Smooth muscle cell (in vitro differentiated cells): ENCODE data around the gene CARD11. TPM values are rescaled to one million over a fixed set of nuclear protein-coding genes. Genes with fewer than 3 reads are reported as not detected.

Experiments used
- DNase-seq: peaks from one replicate; lab custom pipeline; 2025; ENCODE audit not compliant: unreplicated experiment; lab: John Stamatoyannopoulos, UW
- H2AFZ ChIP-seq: fragments of 200-600 bp; sonication (generic); 2 replicates; pipeline ENCODE4 v1.6.0; 2016; ENCODE audit warnings: antibody characterized with exemption, low read depth, mild to moderate bottlenecking
- H3F3A ChIP-seq: fragments of 200-600 bp; sonication (generic); 2 replicates; pipeline ENCODE4 v1.6.0; 2017; ENCODE audit warnings: antibody characterized with exemption, low read depth
- H3K27ac ChIP-seq: fragments of 200-600 bp; sonication (generic); 2 replicates; pipeline ENCODE4 v1.5.1; 2016; ENCODE audit warnings: low read depth, mild to moderate bottlenecking
- H3K27me3 ChIP-seq: fragments of 200-600 bp; sonication (generic); 2 replicates; pipeline ENCODE4 v1.6.1; 2016; ENCODE audit warnings: low read depth, mild to moderate bottlenecking
- H3K36me3 ChIP-seq: fragments of 200-600 bp; sonication (generic); 2 replicates; pipeline ENCODE4 v1.5.1; 2016; ENCODE audit warnings: low read depth
- H3K4me1 ChIP-seq: fragments of 200-600 bp; sonication (generic); 2 replicates; pipeline ENCODE4 v1.5.1; 2016; ENCODE audit warnings: low read depth
- H3K4me2 ChIP-seq: fragments of 200-600 bp; sonication (generic); 2 replicates; pipeline ENCODE4 v1.6.0; 2016; ENCODE audit warnings: mild to moderate bottlenecking
- H3K4me3 ChIP-seq: fragments of 200-600 bp; sonication (generic); 2 replicates; pipeline ENCODE4 v1.5.1; 2016; ENCODE audit warnings: mild to moderate bottlenecking
- H3K79me2 ChIP-seq: fragments of 200-600 bp; sonication (generic); 2 replicates; pipeline ENCODE4 v1.6.0; 2016; ENCODE audit warnings: low read depth, mild to moderate bottlenecking
- H3K9ac ChIP-seq: fragments of 200-600 bp; sonication (generic); 2 replicates; pipeline ENCODE4 v1.6.0; 2016; ENCODE audit warnings: low read depth
- H3K9me3 ChIP-seq: fragments of 200-600 bp; sonication (generic); replicated peaks from 2 replicates; pipeline ENCODE4 v1.5.1; 2016; ENCODE audit warnings: low read depth
- H4K20me1 ChIP-seq: fragments of 200-600 bp; sonication (generic); 2 replicates; pipeline ENCODE4 v1.6.0; 2016; ENCODE audit warnings: low read depth
- CTCF ChIP-seq: fragments of 200-600 bp; sonication (generic); IDR thresholded peaks from 2 replicates; pipeline ENCODE4 v1.5.1; 2017; ENCODE audit warnings: borderline replicate concordance, mild to moderate bottlenecking, antibody characterized with exemption; ENCODE audit not compliant: insufficient read depth, poor library complexity, severe bottlenecking
- WGBS: methylation state at CpG from one replicate; pipeline ENCODE4 v1.1.7; 2016; ENCODE audit warnings: low lambda C conversion rate; 5-methylcytosine and 5-hydroxymethylcytosine counted together
- polyA plus RNA-seq: library from polyadenylated mRNA; unstranded; fragments of >200 nt; fragmentation: Nextera tagmentation; extraction: Ambion mirVana; gene quantifications from 2 replicates; pipeline ENCODE4 v1.2.1, GENCODE V29; 2016
- total RNA-seq: library from RNA; depleted of rRNA; stranded (reverse); fragments of >200 nt; gene quantifications from 2 replicates; pipeline ENCODE4 v1.2.3, GENCODE V29; 2014

CARD11 gene
- total and polyA plus RNA-seq, 2 experiments from 2014 or later, result 1.3 to 2.4 TPM

GRCh38 chr7:2934211-2934731 lies 109.4 kb downstream of the CARD11 start:
- no peaks in the 10 kb centered on the region for H3K36me3 ChIP-seq
- H3K4me2 ChIP-seq, result peak overlapping the region; percentile 23
- no peaks in the 10 kb centered on the region for H3F3A ChIP-seq
- WGBS, result 64% methylated on average over 15 of the region's 15 CpGs
- H3K4me1 ChIP-seq, result peaks cover 8% of the 10 kb centered on the region
- no peaks in the 10 kb centered on the region for H3K27me3 ChIP-seq
- H2AFZ ChIP-seq, result peak overlapping the region; percentile 18
- no peak for DNase-seq
- H3K4me3 ChIP-seq, result no peak overlapping the region
- H3K79me2 ChIP-seq, result no peaks in the 10 kb centered on the region
- peak; percentile 24 for TF ChIP-seq CTCF
- no peaks in the 10 kb centered on the region for H3K9me3 ChIP-seq
- no peaks in the 10 kb centered on the region for H4K20me1 ChIP-seq
- peak overlapping the region; percentile 68 for H3K27ac ChIP-seq
- no peak overlapping the region for H3K9ac ChIP-seq

DNA sequence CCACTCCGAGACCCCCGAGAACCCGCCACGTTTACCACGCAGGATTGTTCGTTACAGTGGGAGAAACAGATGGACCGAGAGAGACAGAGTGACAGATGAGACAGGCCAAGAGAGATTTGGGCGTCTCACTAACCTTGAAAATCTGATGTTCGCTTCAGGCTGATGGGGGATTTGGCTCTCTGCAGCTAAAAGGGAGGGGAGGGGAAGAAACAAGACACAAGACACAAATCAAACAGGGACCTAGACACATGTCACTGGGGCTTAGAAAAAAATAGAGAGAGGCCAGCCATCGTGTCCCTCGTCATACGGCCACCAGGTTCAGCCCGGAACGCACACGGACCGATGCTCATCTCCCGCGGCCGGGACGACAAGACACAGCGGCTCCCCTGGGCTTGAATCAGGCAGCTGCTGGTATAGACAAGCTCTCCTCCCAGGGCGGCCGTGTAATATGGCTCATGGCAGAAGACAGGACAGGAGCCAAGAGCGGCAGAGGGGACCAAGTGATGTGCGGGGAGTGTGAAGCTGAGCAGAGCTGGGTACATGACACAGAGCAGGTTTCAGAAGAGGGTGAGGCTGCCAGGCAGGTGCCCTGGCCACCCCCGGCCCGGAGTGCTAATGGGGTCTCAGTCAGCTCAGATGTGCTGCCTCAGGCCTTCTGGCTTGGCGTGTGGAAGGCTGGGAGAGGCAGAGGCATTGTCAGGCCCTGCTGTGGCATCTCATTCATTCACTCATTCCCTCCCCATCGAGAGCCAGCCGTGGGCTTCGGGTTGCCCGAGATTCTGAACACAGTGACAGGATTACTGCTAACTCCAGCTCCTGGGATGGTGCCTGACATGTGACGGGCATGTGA lies 111.0 kb downstream of the CARD11 start:
- H3K36me3 ChIP-seq, result no peaks in the 10 kb centered on the region
- no peak for TF ChIP-seq CTCF
- no peak overlapping the region for H3K4me2 ChIP-seq
- no peaks in the 10 kb centered on the region for H3F3A ChIP-seq
- no peak overlapping the region for H3K9ac ChIP-seq
- H3K9me3 ChIP-seq, result no peaks in the 10 kb centered on the region
- no peak overlapping the region for H3K27ac ChIP-seq
- no peak for DNase-seq
- H3K27me3 ChIP-seq, result no peaks in the 10 kb centered on the region
- no peak overlapping the region for H3K4me3 ChIP-seq
- WGBS, result 96% methylated on average over 33 of the region's 33 CpGs
- no peak overlapping the region for H2AFZ ChIP-seq
- no peaks in the 10 kb centered on the region for H3K4me1 ChIP-seq
- no peaks in the 10 kb centered on the region for H4K20me1 ChIP-seq
- H3K79me2 ChIP-seq, result no peaks in the 10 kb centered on the region

- no peaks in the 10 kb centered on the region for H3K79me2 ChIP-seq
- no peak overlapping the region for H3K9ac ChIP-seq
- no peaks in the 10 kb centered on the region for H3F3A ChIP-seq
- no peak overlapping the region for H3K4me2 ChIP-seq
- H3K27me3 ChIP-seq, result no peaks in the 10 kb centered on the region
- no peaks in the 10 kb centered on the region for H3K9me3 ChIP-seq
- no peaks in the 10 kb centered on the region for H3K4me1 ChIP-seq
- no peaks in the 10 kb centered on the region for H4K20me1 ChIP-seq
- DNase-seq, result no peak
- 96% methylated on average over 9 of the region's 9 CpGs for WGBS
- no peak for TF ChIP-seq CTCF
- H3K4me3 ChIP-seq, result no peak overlapping the region
- no peak overlapping the region for H3K27ac ChIP-seq
- no peak overlapping the region for H2AFZ ChIP-seq
- H3K36me3 ChIP-seq, result no peaks in the 10 kb centered on the region
Observed at GRCh38 chr7:2931034-2931415, 112.6 kb downstream of the CARD11 start.
